MV-4-11 (cell line): ENCODE results near the gene URGCP.

Experiments used
- DNase-seq: peaks from one replicate; lab custom pipeline; 2025; lab: John Stamatoyannopoulos, UW

The URGCP gene

DNA sequence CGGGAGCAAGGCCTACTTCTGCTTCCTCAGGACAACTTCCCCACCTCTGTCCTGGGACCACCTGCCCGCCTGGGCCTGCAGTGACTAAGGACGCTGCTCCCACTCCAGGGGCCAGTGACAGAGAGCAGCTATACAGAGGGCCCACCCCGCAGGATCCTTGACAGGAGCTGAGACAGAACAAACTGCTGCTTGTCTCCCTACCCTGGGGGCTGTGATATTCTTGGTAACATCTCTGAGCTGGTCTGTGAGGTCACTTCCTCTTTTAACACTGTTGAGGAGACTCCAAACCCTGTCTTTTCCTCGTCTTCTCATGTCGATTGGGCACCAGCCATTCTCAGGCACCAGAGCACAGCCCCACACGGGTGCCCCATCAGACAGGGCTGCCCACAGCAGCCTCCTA is 30.2 kb downstream of the URGCP start:
- DNase-seq: peak; percentile 85

GRCh38 chr7:43873300-43873699 is 33.1 kb downstream of the URGCP start:
- no peak for DNase-seq

DNA sequence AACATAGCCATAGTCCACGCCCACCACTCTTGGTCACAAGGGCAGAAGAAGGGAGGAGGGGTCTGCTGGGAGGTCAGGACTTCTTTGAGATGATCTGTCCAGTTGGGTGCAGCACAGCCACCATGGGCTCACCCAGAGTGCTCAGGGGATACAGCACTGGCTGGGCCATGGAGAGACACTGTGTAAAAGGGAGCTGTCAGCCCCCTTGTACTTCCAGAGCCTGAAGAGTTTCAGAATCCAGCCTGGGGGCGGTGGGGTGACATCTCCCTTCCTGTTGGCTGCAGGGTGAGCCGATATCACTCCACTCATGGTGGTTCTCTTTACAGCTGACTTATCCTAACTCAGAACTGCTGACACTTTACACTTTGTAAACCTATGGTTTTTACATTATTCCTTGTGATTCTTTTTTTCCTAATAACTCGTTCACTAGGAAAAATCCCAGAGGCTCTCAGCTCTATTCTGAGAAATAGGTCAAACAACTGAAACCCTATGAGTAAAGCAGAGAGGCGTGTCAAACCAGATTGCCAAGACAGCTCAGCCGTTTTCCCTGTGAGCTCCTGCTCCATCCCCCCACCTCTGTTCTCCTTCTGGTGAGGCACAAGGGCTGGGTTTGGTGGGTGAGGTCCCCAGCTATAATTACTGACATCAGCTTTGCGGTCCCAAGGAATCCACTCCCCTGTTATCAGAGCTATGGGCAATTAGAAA is 33.8 kb downstream of the URGCP start:
- no peak for DNase-seq

- no peak for DNase-seq
These were observed 35.3 kb downstream of the URGCP start for GRCh38 chr7:43871064-43871463.

DNA sequence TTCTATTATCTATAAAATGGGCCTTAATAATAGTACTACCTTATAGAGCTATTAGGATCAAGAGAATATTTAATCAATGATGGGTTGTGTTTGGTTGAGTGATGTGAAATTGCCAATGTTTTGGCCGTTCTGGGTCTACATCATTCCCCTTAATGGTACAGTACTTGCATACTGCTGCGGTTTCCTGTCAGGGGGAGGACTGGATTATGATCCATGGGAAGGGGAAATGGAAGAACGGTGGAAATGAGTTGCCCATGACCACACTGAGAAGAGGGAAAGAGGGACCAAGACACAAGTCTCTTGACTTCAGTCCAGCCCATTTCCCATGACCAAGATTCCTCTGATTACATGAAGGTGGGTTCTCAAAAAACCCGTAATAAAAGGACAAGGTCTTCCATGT is 36.1 kb downstream of the URGCP start:
- DNase-seq: peak; percentile 40

- peak; percentile 90 for DNase-seq
These were observed 36.5 kb downstream of the URGCP start for GRCh38 chr7:43869867-43870240.

- DNase-seq: peak; percentile 97
These were observed 37.2 kb downstream of the URGCP start, which contains the start of gene MRPS24 for GRCh38 chr7:43869006-43869866. TSS of gene MRPS24 (minus strand) at chr7:43869517. CDS start at chr7:43869495, 22 bp downstream.

GRCh38 chr7:43868681-43869005 is 37.8 kb downstream of the URGCP start:
- no peak for DNase-seq

DNA sequence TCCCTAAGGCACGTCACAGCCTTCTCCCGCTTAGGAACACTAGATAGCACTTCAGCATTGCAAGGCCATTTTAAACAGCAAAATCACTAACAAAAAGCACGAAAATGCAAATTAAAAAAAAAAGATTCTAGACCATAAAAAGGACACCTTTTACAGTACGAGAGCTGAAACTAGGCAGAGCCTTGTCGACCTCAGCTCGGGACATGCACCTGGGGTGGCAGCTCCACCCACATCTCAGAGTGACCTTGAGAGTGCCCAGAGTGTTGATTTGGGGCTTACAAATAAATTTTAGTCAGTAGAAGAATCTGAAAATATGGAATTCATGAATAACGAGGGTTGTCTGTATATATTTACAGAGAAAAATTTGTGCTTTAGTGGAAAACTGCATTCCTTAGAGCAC is 38.2 kb downstream of the URGCP start:
- DNase-seq: no peak

GRCh38 chr7:43865277-43865676 is 41.1 kb downstream of the URGCP start:
- DNase-seq: no peak

DNA sequence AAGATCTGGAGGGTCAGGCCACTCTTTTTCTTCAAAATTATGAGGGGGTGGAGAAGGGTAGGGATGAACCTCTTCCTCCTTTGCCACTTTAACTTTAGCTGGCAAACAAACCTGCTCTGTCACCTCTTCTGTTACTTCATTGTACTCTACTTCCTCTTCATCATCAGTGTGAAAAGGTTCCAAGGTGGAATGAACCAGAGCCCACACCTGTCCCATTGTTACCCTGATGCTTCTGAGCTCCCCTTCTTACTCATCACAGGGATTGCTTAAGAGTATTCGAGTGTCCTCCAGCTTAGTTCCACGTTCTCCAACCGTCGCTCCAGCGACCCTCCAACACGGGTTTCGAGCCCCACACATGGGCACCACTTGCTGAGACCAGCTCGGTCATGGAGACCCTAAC is 42.3 kb downstream of the URGCP start:
- DNase-seq: no peak

- no peak for DNase-seq
These were observed 49.4 kb downstream of the URGCP start for GRCh38 chr7:43856996-43857395.

GRCh38 chr7:43856316-43856715 is 50.1 kb downstream of the URGCP start:
- DNase-seq: no peak

DNA sequence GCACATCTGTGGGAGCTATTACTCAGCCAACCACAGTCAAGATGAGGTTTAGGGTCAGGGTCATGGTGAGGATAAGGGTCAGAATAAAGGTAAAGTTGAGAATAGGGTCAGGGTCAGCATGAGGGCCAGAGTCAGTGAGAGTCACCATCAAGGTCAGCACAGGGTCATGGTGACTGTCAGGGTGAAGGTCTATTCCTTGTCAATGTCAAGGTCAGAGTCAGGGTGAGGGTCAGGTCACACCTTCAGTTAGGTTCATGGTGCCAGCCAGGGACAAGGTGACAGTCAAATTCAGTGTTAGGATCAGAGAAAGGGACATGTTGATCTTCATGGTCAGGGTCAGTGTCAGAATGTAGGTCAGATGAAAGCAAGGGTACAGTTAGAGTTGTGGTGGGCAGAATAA is 51.2 kb downstream of the URGCP start:
- DNase-seq: no peak

DNA sequence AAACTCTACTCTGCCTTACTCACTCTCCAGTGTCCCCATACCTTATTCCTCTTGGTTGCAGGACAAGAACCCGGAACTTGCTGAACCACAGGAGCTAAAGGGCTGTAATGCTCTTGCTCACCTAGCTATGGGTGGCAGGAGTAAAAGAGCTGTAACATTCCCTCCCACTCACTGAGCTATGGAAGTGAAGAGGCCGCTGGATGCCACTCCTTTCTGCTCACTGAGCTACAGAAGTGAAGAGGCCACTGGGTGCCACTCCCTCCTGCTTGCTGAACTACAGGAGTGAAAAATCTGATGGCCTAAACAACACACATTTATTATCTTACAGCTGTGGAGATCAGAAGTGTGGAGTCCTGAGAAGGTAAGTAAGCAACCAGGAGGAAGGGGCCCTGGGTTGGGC is 54.6 kb downstream of the URGCP start:
- DNase-seq: no peak

DNA sequence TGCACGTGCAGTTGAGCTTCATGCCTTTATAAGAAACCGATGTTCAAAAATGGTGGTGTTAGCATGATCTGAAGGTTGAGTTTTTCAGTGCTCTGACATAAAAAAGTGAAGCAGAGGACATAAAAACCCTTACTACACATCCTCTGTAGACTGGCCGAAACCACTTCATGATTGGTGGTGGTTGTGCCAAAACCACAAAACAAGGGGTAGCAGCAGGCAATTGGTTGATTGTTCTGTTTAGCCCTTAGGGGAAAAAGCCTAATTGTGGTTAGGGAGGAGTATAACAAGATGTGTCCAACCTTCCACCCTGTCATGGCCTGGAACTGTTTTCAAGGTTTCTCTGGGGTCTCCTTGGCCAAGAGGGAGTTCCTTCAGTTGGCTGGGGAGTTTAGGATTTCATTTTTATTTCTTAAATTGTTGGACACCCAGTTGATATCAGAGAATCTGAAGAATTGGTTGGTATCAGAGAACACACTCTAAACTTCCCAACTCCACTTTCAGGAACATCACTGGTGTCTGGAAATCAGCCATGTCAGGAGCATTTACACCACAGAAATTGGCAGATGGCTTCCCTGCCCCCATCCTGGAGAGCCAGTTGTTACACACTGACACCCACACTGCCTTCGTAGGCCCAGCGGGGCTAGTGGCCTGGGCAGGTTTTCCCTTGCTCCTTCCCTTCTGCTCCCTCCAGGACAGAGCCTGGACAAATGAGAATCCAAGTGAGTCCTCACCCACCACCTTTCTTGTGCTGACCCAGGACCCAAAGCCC is 55.9 kb downstream of the URGCP start:
- DNase-seq: peak; percentile 85

GRCh38 chr7:43849047-43849446 is 57.3 kb downstream of the URGCP start:
- DNase-seq: no peak

- DNase-seq: no peak
These were observed 58.9 kb downstream of the URGCP start for GRCh38 chr7:43847496-43847895.

DNA sequence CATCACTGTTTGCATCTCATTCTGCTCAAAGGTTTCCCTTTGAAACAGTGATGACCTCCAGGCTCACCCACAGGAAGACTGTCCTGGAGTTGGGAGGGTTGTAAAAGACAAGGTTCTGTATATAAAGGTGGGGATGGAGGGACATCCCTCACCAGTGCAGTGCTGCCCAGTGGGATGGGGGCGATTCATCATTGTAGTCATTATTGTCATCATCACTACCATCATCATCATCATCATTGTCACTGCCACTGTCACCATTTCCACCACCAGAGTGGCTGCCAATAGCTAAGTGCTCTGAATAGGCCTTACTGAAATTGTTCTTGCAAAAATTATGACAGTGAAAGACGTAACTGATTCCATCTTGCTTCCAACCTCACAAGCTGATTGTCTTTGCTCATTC is 61.7 kb downstream of the URGCP start:
- no peak for DNase-seq

- no peak for DNase-seq
These were observed 62.1 kb downstream of the URGCP start for GRCh38 chr7:43844257-43844656.

DNA sequence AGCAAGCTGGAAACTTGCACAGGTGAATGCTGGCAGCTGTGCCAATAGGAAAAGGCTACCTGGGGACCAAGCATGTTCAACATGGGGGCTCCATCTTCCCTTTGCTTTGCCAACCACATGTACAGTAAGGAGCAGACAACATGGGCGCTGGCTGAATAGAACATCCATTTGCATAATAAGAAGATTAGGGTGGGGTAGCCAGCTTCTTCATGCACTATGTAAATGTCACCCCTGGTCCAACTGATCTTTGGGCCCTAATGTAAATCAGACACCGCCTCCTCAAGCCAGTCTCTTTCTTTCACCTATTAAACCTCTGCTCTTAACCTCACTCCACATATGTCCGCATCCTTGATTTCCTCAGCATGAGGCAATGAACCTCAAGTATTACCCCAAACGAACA is 63.1 kb downstream of the URGCP start:
- no peak for DNase-seq

DNA sequence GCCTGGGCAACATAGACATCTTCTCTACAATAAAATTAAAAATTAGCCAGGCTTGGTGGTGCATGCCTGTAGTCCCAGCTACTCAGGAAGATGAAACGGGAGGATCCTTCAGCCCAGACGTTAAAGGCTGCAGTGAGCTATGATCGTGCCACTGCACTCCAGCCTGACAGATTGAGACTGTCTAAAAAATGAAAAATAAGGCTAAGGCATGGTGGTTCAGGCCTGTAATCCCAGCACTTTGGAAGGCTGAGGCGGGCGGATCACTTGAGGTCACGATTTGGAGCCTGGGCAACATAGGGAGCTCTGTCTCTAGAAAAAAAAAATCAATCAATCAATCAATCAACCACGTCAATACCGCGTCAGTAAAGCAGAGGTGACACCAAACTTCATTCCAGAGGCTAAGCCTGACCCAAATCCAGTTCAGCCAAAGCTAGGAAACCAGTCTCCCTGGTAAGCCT is 68.2 kb downstream of the URGCP start:
- DNase-seq: no peak
